Endothelial cell of umbilical vein (primary cell): ENCODE measurements around the gene DLG5. TPM values are rescaled to one million over a fixed set of nuclear protein-coding genes. Genes with fewer than 3 reads are reported as not detected.

Experiments
- BruUV-seq: library from RNA; stranded (reverse); fragments of 400-500 nt; replicated peaks from 2 replicates; lab custom pipeline; 2021; lab: Mats Ljungman, UMichigan
- CTCF ChIA-PET: fragments of 300-600, 350-600 bp; sonication (Branson Sonifier 250); formaldehyde crosslinking; loops from one replicate; lab custom pipeline; 2021; ENCODE audit warnings: antibody characterized with exemption, inconsistent platforms; lab: Charles Lee
- POLR2A ChIA-PET: fragments of 300-600, 350-600 bp; sonication (Branson Sonifier 250); formaldehyde crosslinking; loops from one replicate; lab custom pipeline; 2021; ENCODE audit warnings: antibody characterized with exemption, inconsistent platforms; lab: Charles Lee
- DNase-seq: peaks from one replicate; pipeline ENCODE4 v3.0.0-alpha.2; 2011; ENCODE audit warnings: low read depth, low spot score
- FAIRE-seq: peaks from 2 replicates; lab custom pipeline; 2011; peaks lifted over from hg19 to GRCh38; lab: Jason Lieb, UNC
- H2AFZ ChIP-seq: 2 replicates; pipeline ENCODE4 v1.6.0; 2012; ENCODE audit warnings: low read depth, low read length, control low read depth, inconsistent platforms
- H3K27ac ChIP-seq: 2 replicates; pipeline ENCODE4 v1.5.1; 2011; ENCODE audit warnings: low read depth, mild to moderate bottlenecking, control low read depth, low read length, moderate library complexity; ENCODE audit not compliant: insufficient read depth
- H3K27me3 ChIP-seq, 2 experiments: 2 replicates each; pipeline versions ENCODE4 v1.6.0 to v1.6.1; 2011; ENCODE audit warnings: low read length in 2 of 2, mixed read lengths in 1 of 2; ENCODE audit not compliant: control insufficient read depth in 2 of 2, insufficient read depth in 2 of 2
- H3K36me3 ChIP-seq, 2 experiments: 2 replicates in 1 of 2; 3 replicates in 1 of 2; pipeline ENCODE4 v1.5.1; 2011; ENCODE audit warnings: low read length in 2 of 2, mild to moderate bottlenecking in 1 of 2, moderate library complexity in 1 of 2; ENCODE audit not compliant: control insufficient read depth in 2 of 2, insufficient read depth in 2 of 2; ENCODE audit errors: extremely low read depth in 1 of 2
- H3K4me1 ChIP-seq: 3 replicates; pipeline ENCODE4 v1.5.1; 2011; ENCODE audit warnings: mild to moderate bottlenecking, low read length; ENCODE audit not compliant: control insufficient read depth, insufficient read depth; ENCODE audit errors: extremely low read depth
- H3K4me2 ChIP-seq: 2 replicates; pipeline ENCODE4 v1.6.1; 2011; ENCODE audit warnings: low read length, control low read depth, mixed read lengths; ENCODE audit not compliant: insufficient read depth
- H3K4me3 ChIP-seq, 3 experiments: fragments of 200-600 bp in 1 of 3; sonication (generic), shearing (Covaris generic) in 1 of 3; replicated peaks in 1 of 3; 2 replicates each; pipeline ENCODE4 v1.5.1; 2011 to 2016; ENCODE audit warnings: control low read depth in 3 of 3, low read length in 3 of 3, mild to moderate bottlenecking in 2 of 3, inconsistent platforms in 1 of 3, low read depth in 1 of 3, moderate library complexity in 1 of 3; ENCODE audit not compliant: insufficient read depth in 1 of 3
- H3K79me2 ChIP-seq: 2 replicates; pipeline ENCODE4 v1.6.0; 2012; ENCODE audit warnings: low read length, inconsistent platforms; ENCODE audit not compliant: control insufficient read depth, insufficient read depth
- H3K9ac ChIP-seq: replicated peaks from 2 replicates; pipeline ENCODE3; 2011; ENCODE audit warnings: low read length, control low read depth; ENCODE audit not compliant: insufficient read depth; ENCODE audit errors: extremely low read depth
- H3K9me1 ChIP-seq: replicated peaks from 3 replicates; pipeline ENCODE4 v1.6.0; 2011; ENCODE audit warnings: mild to moderate bottlenecking, low read length; ENCODE audit not compliant: control insufficient read depth, insufficient read depth; ENCODE audit errors: extremely low read depth
- H3K9me3 ChIP-seq: replicated peaks from 2 replicates; pipeline ENCODE4 v1.5.1; 2012; ENCODE audit warnings: low read length, inconsistent platforms; ENCODE audit not compliant: control insufficient read depth, insufficient read depth
- H4K20me1 ChIP-seq: replicated peaks from 2 replicates; pipeline ENCODE3; 2011; ENCODE audit warnings: mild to moderate bottlenecking, low read length; ENCODE audit not compliant: control insufficient read depth, insufficient read depth; ENCODE audit errors: extremely low read depth
- EZH2 ChIP-seq: IDR thresholded peaks from 2 replicates; pipeline ENCODE4 v1.6.1; 2012; ENCODE audit warnings: borderline replicate concordance, low read depth, mild to moderate bottlenecking, moderate library complexity, low read length, inconsistent platforms; ENCODE audit not compliant: severe bottlenecking
- FOS ChIP-seq: IDR thresholded peaks from 2 replicates; pipeline ENCODE4 v1.6.1; 2011; ENCODE audit warnings: mild to moderate bottlenecking, low read length, moderate library complexity, borderline replicate concordance; ENCODE audit not compliant: insufficient read depth
- GATA2 ChIP-seq: IDR thresholded peaks from 2 replicates; pipeline ENCODE4 v1.7.0; 2011; ENCODE audit warnings: low read depth, mild to moderate bottlenecking, moderate library complexity, mixed read lengths, low read length; ENCODE audit not compliant: insufficient read length, insufficient read depth
- JUN ChIP-seq: IDR thresholded peaks from 2 replicates; pipeline ENCODE4 v1.6.1; 2011; ENCODE audit warnings: borderline replicate concordance, low read depth; ENCODE audit not compliant: insufficient read length, insufficient read depth
- MYC ChIP-seq: IDR thresholded peaks from one replicate; pipeline ENCODE4 v1.6.1; 2011; ENCODE audit warnings: mild to moderate bottlenecking, low read depth, low read length
- POLR2A ChIP-seq: IDR thresholded peaks from 2 replicates; pipeline ENCODE4 v1.6.1; 2012; ENCODE audit warnings: low read depth, mild to moderate bottlenecking, control low read depth, low read length
- POLR2AphosphoS5 ChIP-seq: IDR thresholded peaks from 2 replicates; pipeline ENCODE4 v1.6.1; 2012; ENCODE audit warnings: low read depth, mild to moderate bottlenecking, control low read depth, low read length, moderate library complexity; ENCODE audit not compliant: insufficient read depth
- dilution Hi-C: fragments of 300-500 bp; cut with MboI; formaldehyde crosslinking; loops from one replicate; pipeline ENCODE4 v1.15.0; 2019; ENCODE audit warnings: low sequenced_read_pairs; ENCODE audit not compliant: extremely low pct_ligation_motif_present
- intact Hi-C: fragments of 100-400 bp; cut with micrococcal nuclease; formaldehyde crosslinking; loops from one replicate; pipeline ENCODE4 v1.10.0; 2022
- polyA plus RNA-seq, 4 experiments: library from polyadenylated mRNA; depleted of rRNA in 3 of 4; stranded (reverse) in 3 of 4; unstranded in 1 of 4; fragments of >200 nt; gene quantifications; 2 replicates each; pipeline versions ENCODE4 v1.2.1 to v1.2.3, GENCODE V29; 2011 to 2012; ENCODE audit warnings: missing spikeins in 1 of 4
- total RNA-seq: library from RNA; stranded (reverse); gene quantifications from 2 replicates; pipeline ENCODE4 v1.2.3, GENCODE V29; 2021
- TF ChIP-seq, protein P1 (sequence below), 2 donors: IDR thresholded peaks; 1 replicate in 1 of 2; 2 replicates in 1 of 2; pipeline ENCODE4 v1.5.1; 2011; ENCODE audit warnings: low read length in 2 of 2, mild to moderate bottlenecking in 2 of 2, moderate library complexity in 2 of 2, control low read depth in 1 of 2, inconsistent platforms in 1 of 2, low read depth in 1 of 2; ENCODE audit not compliant: insufficient read depth in 1 of 2; ENCODE audit errors: extremely low read depth in 1 of 2
- TF ChIP-seq, protein P2 (sequence below): IDR thresholded peaks from 2 replicates; pipeline ENCODE4 v1.6.1; 2011; ENCODE audit not compliant: insufficient read depth, insufficient read length

The DLG5 gene
- total and polyA plus RNA-seq, 2 donors (not counting 3 experiments of a cell fraction or from before 2014, with no cell fraction given), result 12.3 to 24.9 TPM

DNA sequence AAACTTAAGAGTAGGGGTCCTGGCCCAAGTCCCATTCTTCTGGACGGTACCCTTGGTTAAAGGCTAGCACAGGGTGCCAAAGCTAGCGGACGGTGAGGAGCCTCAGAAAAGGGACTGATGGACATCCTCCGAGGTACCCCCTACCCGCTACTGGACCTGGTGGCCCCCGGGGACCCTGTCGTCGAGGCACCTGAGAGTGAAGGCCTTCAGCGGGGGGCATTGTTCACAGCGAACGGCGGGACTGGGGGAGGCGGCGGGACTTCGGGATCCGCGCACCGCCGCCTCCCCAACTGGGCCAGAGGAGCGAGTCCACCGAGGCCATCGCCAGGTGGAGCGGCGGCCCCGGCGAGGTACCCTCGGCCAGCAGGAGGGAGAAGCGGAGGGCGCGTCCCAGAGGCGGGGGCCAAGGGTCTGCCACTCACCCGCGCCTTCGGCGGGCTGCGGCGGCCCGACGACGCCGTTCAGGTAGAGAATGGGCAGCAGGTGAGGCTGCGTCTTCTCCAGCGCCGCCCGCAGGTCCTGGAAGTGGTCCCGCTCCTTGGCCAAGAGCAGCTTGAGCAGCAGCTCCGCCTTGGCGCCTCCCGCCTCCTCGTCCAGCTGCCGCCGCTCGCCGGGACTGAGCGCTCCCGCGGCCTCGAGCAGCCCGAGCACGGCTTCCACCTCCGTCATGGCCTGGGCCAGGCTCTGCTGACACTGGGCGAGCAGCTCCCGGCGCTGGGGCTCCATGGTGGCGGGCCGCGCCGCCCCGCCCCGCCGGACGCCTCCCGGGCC is 575 bp downstream of the DLG5 start:
- TF ChIP-seq POLR2AphosphoS5, result no peak
- TF ChIP-seq, protein P1, sequence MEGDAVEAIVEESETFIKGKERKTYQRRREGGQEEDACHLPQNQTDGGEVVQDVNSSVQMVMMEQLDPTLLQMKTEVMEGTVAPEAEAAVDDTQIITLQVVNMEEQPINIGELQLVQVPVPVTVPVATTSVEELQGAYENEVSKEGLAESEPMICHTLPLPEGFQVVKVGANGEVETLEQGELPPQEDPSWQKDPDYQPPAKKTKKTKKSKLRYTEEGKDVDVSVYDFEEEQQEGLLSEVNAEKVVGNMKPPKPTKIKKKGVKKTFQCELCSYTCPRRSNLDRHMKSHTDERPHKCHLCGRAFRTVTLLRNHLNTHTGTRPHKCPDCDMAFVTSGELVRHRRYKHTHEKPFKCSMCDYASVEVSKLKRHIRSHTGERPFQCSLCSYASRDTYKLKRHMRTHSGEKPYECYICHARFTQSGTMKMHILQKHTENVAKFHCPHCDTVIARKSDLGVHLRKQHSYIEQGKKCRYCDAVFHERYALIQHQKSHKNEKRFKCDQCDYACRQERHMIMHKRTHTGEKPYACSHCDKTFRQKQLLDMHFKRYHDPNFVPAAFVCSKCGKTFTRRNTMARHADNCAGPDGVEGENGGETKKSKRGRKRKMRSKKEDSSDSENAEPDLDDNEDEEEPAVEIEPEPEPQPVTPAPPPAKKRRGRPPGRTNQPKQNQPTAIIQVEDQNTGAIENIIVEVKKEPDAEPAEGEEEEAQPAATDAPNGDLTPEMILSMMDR (IDR thresholded peaks at IDR 0.05; ENCODE audit: extremely low read depth in 1 of 2, insufficient read depth in 1 of 2, low read depth in 1 of 2, low read length in 2 of 2), result peak in 1 of 2 donors; percentile 7
- Histone ChIP-seq H2AFZ (peak overlapping the region; percentile 75), H3K9me1 (no peaks in the 10 kb centered on the region), H3K4me2 (peak overlapping the region; percentile 93), H4K20me1 (no peaks in the 10 kb centered on the region), H3K4me1 (peaks cover 14% of the 10 kb centered on the region), H3K27me3 (peaks cover 19 to 26% of the 10 kb centered on the region in 2 experiments), H3K27ac (no peak overlapping the region), H3K79me2 (peaks cover 30% of the 10 kb centered on the region), H3K9ac (peak overlapping the region; percentile 36), H3K4me3 (peak overlapping the region; percentile 47 to 75 (median 53)), H3K36me3 (no peaks in the 10 kb centered on the region), H3K9me3 (no peaks in the 10 kb centered on the region)
- intact Hi-C loops (loop anchor here (1.0 to 5.0 kb wide), 4 partner anchors 47 to 101 kb away; partner anchors contain the start of gene POLR3A), dilution Hi-C loops (no loop called here)
- FAIRE-seq (peak; percentile 56), DNase-seq (peak; percentile 39)
- CTCF ChIA-PET, result interaction anchor here (1.0 to 2.3 kb wide), 5 partner anchors 9 to 79 kb away, joined by 4 to 12 read pairs (median 7); no protein-coding TSS in a partner anchor
- BruUV-seq, result no TSS peak
- POLR2A ChIA-PET, result no interaction called here

DNA sequence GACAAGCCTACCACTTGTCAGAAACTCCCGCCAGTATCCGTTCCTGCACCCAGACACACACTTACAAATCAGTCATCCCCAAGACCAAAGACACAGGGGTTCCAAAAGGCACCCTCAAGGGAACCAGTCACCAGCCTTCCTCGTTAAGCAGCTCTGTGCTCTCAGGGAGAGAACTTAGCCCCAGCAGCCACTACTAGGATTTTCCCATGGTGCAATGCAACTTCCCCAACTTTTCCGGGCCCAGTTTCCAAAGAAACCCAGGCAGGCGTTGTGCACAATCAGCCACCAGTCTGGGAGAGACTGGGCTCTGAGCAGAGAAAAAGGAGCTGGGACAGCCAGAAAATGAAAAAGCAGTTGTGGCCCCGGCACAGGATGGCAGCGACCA is 1.2 kb downstream of the DLG5 start:
- Histone ChIP-seq H3K36me3 (no peaks in the 10 kb centered on the region), H3K9me1 (no peaks in the 10 kb centered on the region), H3K4me1 (peaks cover 14% of the 10 kb centered on the region), H3K4me2 (peak overlapping the region; percentile 93), H3K4me3 (peak overlapping the region; percentile 47 to 75 (median 53)), H3K27ac (no peak overlapping the region), H3K9ac (peak overlapping the region; percentile 36), H3K79me2 (peaks cover 32% of the 10 kb centered on the region), H3K27me3 (peaks cover 19 to 26% of the 10 kb centered on the region in 2 experiments), H3K9me3 (no peaks in the 10 kb centered on the region), H4K20me1 (no peaks in the 10 kb centered on the region), H2AFZ (peak overlapping the region; percentile 75)
- ChIA-PET POLR2A (no interaction called here), CTCF (interaction anchor here (0.8 to 2.3 kb wide), 5 partner anchors 9 to 104 kb away, joined by 3 to 12 read pairs (median 5); partner anchors contain the start of gene POLR3A)
- FAIRE-seq (peak; percentile 76), DNase-seq (peak; percentile 17)
- dilution Hi-C loops (no loop called here), intact Hi-C loops (loop anchor here (1.0 to 5.0 kb wide), 2 partner anchors 79 to 102 kb away; partner anchors contain the start of gene POLR3A)
- BruUV-seq, result no TSS peak
- TF ChIP-seq POLR2AphosphoS5, result no peak
- TF ChIP-seq, protein P2, sequence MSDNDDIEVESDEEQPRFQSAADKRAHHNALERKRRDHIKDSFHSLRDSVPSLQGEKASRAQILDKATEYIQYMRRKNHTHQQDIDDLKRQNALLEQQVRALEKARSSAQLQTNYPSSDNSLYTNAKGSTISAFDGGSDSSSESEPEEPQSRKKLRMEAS, result no peak
- no peak for TF ChIP-seq FOS
- TF ChIP-seq EZH2, result no peak
- TF ChIP-seq, protein P1 (IDR thresholded peaks at IDR 0.05; ENCODE audit: extremely low read depth in 1 of 2, insufficient read depth in 1 of 2, low read depth in 1 of 2, low read length in 2 of 2), result no peak
- no peak for TF ChIP-seq JUN
- TF ChIP-seq POLR2A, result no peak
- no peak for TF ChIP-seq GATA2
- no peak for TF ChIP-seq MYC
